Ascending aorta (tissue), 2 donors: Measurements from ENCODE around the gene ARHGEF19. TPM values are rescaled to one million over a fixed set of nuclear protein-coding genes. Genes with fewer than 3 reads are reported as not detected.
A peak's percentile ranks its signal among the peaks of the same experiment; 100 is the strongest.

ENCODE experiments used
- DNase-seq, 2 donors: peaks; one replicate each; pipeline ENCODE4 v3.0.0-alpha.2; 2019; ENCODE audit warnings: low spot score in 2 of 2
- H3K27ac ChIP-seq, 2 donors: fragments of 200-600 bp; sonication (generic); one replicate each; pipeline ENCODE4 v1.5.1; 2016 to 2017; ENCODE audit warnings: mild to moderate bottlenecking in 1 of 2
- H3K27me3 ChIP-seq: fragments of 200-600 bp; sonication (generic); one replicate; pipeline ENCODE4 v1.5.1; 2017
- H3K36me3 ChIP-seq, 2 donors: fragments of 200-600 bp; sonication (generic); one replicate each; pipeline ENCODE4 v1.5.1; 2016
- H3K4me1 ChIP-seq, 2 donors: fragments of 200-600 bp; sonication (generic); one replicate each; pipeline ENCODE4 v1.5.1; 2016 to 2017; ENCODE audit warnings: mild to moderate bottlenecking in 1 of 2
- H3K4me3 ChIP-seq, 2 donors: fragments of 200-600 bp; sonication (generic); one replicate each; pipeline ENCODE4 v1.5.1; 2016 to 2017; ENCODE audit warnings: mild to moderate bottlenecking in 1 of 2
- H3K9me3 ChIP-seq, 2 donors: fragments of 200-600 bp; sonication (generic); one replicate each; pipeline ENCODE4 v1.5.1; 2016
- intact Hi-C: fragments of 100-400 bp; cut with DNase I; formaldehyde crosslinking; loops from one replicate; pipeline ENCODE4 v1.15.1; 2023
- total RNA-seq: library from RNA; depleted of rRNA; stranded (reverse); fragments of >200 nt; gene quantifications from one replicate; pipeline ENCODE4 v1.1.0, GENCODE V29; 2016
- TF ChIP-seq, protein P1 (sequence below), 3 experiments: fragments of 200-600 bp in 2 of 3; fragments of 450-650 bp in 1 of 3; sonication (generic) in 2 of 3; IDR thresholded peaks; one replicate each; pipeline ENCODE4 v1.5.1; 2016 to 2019; ENCODE audit warnings: antibody characterized with exemption in 3 of 3, mild to moderate bottlenecking in 1 of 3, moderate library complexity in 1 of 3

Gene ARHGEF19
- total RNA-seq, 1 donor from 2014 or later = 1.5 TPM

GRCh38 chr1:16176653-16177052 lies 35.8 kb downstream of the ARHGEF19 start:
- peaks cover 11 to 53% of the 10 kb centered on the region in 2 donors for H3K4me1 ChIP-seq
- no peaks in the 10 kb centered on the region for H3K9me3 ChIP-seq
- intact Hi-C loops = no loop called here
- peak overlapping the region; percentile 77 to 94 for H3K27ac ChIP-seq
- H3K27me3 ChIP-seq = no peaks in the 10 kb centered on the region
- H3K36me3 ChIP-seq = no peaks in the 10 kb centered on the region
- no peak for DNase-seq
- no peak overlapping the region for H3K4me3 ChIP-seq
- TF ChIP-seq, protein P1, sequence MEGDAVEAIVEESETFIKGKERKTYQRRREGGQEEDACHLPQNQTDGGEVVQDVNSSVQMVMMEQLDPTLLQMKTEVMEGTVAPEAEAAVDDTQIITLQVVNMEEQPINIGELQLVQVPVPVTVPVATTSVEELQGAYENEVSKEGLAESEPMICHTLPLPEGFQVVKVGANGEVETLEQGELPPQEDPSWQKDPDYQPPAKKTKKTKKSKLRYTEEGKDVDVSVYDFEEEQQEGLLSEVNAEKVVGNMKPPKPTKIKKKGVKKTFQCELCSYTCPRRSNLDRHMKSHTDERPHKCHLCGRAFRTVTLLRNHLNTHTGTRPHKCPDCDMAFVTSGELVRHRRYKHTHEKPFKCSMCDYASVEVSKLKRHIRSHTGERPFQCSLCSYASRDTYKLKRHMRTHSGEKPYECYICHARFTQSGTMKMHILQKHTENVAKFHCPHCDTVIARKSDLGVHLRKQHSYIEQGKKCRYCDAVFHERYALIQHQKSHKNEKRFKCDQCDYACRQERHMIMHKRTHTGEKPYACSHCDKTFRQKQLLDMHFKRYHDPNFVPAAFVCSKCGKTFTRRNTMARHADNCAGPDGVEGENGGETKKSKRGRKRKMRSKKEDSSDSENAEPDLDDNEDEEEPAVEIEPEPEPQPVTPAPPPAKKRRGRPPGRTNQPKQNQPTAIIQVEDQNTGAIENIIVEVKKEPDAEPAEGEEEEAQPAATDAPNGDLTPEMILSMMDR (IDR thresholded peaks at IDR 0.05) = no peak

DNA sequence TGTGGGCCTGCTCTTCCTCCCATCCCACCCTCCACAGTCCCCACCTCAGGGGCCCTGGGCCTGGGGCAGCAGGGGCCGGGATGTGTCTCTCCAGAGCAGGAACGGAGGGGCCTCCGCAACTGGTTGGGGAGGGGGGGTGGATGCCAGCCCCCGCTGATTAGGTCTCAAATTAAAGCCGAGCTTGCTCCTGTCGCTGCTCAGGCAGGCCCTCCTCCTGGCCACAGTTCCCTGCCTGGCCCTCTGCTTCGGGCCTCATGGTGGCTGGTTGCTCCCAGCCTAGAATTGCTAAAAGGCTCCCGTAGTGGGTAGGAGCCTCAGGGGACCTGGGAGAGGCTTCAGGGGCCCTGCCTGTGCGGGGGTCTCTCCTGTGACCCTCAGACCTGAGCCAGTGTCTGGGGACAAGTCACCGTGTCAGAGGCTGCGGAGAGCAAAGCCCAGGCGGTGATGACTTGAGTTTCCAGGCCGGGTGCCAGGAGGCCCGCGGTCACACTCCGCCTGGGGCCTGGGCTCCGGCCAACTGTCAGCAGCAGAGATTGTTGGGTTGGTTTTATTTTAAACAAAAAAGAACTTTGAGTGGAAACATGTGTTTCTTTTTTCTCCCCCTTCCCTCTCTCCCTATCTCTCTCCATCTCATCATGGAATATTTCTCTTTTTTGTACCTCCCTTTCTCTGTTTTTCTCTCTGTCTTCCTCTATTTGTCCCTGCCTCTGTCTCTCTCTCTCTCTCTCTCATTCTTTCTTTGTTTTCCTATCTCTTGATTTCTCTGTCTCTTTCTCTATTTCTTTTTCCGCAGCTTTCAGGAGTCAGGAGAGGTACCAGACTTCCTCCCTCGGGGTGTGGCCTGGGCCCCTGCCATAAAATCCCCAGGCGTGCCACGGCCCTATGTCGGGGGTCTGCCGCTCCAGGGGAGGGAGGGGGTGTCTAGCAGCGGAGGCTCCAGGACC lies 36.6 kb downstream of the ARHGEF19 start:
- intact Hi-C loops = no loop called here
- DNase-seq = peak; percentile 47 to 92
- Histone ChIP-seq H3K9me3 (no peaks in the 10 kb centered on the region), H3K27me3 (no peaks in the 10 kb centered on the region), H3K4me1 (peaks cover 11 to 45% of the 10 kb centered on the region in 2 donors), H3K36me3 (no peaks in the 10 kb centered on the region), H3K4me3 (peak overlapping the region in 1 of 2 donors; percentile 21), H3K27ac (peak overlapping the region; percentile 77 to 94)
- TF ChIP-seq, protein P1 (IDR thresholded peaks at IDR 0.05) = no peak

DNA sequence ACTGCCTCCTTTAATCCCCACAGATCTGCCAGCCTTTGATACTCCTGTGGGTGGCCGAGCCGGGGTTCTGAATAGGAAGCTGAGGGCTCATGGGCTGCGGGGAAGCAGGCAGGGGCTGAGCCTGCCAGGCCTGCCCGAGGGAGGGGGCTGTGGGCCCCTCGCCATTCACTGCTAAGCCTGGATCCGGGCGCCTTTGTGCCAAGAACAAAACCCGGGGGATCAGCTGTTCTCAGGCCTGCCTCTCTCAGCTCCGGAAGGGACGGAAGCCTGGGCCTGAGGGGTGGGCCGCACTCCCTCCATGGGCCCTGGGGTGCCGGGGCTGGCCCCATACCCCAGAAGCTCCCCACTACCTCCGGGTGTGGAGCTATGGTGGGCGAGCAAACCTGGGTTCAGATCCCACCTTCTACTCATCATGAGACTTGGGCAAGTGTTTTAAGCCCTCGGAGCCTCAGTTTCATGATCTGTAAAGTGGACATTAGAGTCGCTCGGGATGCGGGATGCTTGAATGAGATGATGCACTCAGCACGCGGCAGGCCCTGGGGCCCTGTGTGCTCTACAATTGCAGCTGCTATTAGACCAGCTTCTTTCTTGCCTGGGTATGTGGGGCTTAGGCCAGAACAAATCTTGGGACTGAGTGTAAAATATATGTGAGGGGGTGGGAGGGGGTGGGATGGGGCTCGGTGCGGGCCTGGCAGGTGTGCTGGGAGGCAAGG lies 37.4 kb downstream of the ARHGEF19 start:
- Histone ChIP-seq H3K27ac (peak overlapping the region; percentile 77 to 94), H3K36me3 (no peaks in the 10 kb centered on the region), H3K27me3 (no peaks in the 10 kb centered on the region), H3K9me3 (no peaks in the 10 kb centered on the region), H3K4me3 (no peak overlapping the region), H3K4me1 (peaks cover 11 to 39% of the 10 kb centered on the region in 2 donors)
- intact Hi-C loops = no loop called here
- TF ChIP-seq, protein P1 (IDR thresholded peaks at IDR 0.05) = no peak
- DNase-seq = no peak

DNA sequence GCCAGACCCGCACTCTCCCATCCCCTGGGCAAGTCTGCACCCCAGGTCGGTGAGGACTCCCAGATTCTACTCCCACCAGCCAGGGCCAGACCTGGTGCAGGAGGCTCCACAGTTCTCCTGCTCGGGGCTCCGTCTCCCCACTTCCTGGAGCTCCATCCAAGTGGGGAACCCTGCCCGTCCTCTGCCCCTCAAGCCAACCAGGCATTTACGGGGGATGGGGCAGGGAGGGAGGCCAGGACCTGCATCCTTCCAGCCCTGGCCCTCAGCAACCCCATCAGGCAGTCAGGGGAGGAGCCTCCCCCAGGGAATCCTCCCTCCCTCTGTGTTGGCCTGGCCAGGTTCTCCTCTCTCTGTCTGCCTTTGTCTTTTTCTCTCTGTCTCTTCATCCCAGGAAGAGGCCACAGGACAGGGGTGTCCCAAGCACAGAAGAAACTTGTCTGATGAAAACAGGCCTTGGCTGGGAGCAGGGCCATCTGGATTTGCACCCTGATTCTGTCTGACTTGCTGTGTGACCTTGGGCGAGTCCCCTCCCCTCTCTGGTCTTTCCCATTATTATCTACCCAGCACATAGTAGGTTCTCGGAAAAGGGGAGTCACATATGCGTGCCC lies 38.1 kb downstream of the ARHGEF19 start:
- Histone ChIP-seq H3K4me1 (peaks cover 11 to 37% of the 10 kb centered on the region in 2 donors), H3K27me3 (no peaks in the 10 kb centered on the region), H3K4me3 (no peak overlapping the region), H3K9me3 (no peaks in the 10 kb centered on the region), H3K36me3 (no peaks in the 10 kb centered on the region), H3K27ac (peak overlapping the region; percentile 77 to 94)
- intact Hi-C loops = no loop called here
- no peak for DNase-seq
- TF ChIP-seq, protein P1 (IDR thresholded peaks at IDR 0.05) = no peak

GRCh38 chr1:16173447-16174260 lies 38.8 kb downstream of the ARHGEF19 start:
- Histone ChIP-seq H3K4me1 (peaks cover 11 to 37% of the 10 kb centered on the region in 2 donors), H3K4me3 (no peak overlapping the region), H3K27ac (peak overlapping the region in 1 of 2 donors; percentile 39), H3K36me3 (no peaks in the 10 kb centered on the region), H3K9me3 (no peaks in the 10 kb centered on the region), H3K27me3 (no peaks in the 10 kb centered on the region)
- TF ChIP-seq, protein P1 (IDR thresholded peaks at IDR 0.05) = no peak
- intact Hi-C loops = no loop called here
- DNase-seq = peak in 1 of 2 donors; percentile 14
